ENCODE results near the gene RETN. TPM values are rescaled to one million over a fixed set of nuclear protein-coding genes. Genes with fewer than 3 reads are reported as not detected.
"Not testable (repeated sequence)": the region's sequence is repeated elsewhere in the genome, so short reads cannot be mapped to it uniquely, and the experiment has no call there.

The RETN gene
- total RNA-seq, 1 donor from 2014 or later: 8.5 TPM

DNA sequence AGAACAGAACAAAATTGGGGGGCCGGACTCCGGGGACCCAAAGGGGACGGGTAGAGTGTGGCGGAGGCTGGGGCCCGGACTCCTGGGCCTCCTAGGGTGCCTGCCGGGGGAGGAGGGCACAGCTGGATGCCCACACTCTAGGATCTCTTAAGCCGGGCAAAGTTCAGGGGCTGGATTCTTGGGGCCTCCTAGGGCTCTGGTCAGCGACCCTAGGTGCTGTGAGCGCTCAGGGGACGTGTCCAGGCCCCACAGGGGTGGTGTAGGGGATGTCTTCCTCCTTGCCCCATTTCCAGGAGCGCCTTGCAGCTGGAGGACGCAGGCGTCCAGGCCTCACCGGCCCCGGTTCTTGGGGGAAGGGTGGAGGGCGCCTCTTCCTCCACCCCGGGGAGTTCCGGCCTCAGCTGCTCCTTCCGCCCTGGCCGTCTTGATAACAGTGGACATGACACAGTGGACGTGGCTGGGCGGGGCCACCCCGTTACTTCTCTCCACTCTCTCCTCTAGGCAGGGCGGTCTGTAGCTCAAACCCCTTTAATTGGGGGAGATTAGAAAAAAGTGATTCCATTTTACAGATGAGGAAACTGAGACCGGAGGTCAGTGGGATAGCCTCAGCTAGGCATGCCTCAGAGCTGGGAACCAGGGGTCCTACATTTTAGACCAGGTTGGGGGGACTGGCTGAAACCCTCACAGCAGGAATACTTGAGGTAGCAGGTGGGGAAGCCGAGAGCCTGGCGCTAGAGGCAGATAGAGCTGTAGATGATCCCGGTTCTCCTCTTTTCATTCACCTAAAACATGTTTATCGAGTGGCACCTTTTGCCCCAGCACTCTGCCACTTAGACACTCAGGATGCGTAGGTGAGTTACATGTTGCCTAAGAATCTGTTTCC is 31.2 kb upstream of the RETN start:
- DNase-seq: no peak

DNA sequence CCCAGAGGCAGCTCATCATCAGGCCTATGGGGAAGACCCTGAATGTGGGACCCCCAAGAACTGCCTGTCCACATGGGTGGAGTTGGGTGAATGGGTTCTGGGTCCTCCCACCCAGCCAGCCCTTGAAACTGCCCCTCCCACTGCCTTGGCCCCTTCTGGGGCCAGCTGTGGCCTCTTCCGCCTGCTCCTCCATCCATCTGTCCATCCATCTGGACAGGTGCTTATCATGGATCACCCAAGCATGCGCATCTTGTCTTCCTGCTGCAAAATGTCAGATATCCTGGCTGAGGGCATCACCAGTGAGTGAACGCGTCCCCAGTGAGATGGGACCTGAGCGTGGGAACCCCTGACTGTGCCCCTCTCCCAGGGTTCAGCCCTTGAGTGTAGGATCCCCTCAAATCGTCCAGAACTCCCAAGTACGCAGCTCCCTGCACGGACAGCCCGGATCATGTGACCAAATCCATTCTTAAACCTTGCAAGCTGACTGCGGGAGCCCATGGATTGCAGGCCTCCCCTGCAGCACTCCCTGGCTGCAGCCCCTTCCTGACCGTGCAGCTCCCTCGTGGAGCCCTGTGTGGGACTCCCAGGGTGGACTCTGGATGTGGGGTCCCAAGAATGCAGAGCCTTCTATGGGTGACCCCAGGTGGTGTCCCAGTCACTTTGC is 29.9 kb upstream of the RETN start:
- no peak for DNase-seq

DNA sequence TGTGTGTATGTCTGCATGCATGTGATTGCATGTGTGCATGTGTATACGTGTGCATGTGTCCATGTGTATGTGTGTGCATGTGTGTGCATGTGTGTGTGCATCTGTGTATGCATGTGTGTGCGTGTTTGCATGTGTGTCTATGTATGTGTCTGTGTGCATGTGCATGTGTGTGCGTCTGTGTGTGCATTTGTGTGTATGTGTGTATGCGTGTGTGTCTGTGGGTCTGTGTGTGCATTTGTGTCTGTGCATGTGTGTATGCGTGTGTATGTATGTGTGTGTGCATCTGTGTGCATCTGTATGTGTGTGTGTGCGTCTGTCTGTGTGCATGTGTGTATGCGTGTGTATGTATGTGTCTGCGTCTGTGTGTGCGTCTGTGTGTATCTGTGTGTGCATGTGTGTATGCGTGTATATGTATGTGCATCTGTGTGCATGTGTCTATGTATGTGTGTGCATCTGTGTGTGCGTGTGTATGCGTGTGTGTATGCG is 28.9 kb upstream of the RETN start:
- DNase-seq: no peak

DNA sequence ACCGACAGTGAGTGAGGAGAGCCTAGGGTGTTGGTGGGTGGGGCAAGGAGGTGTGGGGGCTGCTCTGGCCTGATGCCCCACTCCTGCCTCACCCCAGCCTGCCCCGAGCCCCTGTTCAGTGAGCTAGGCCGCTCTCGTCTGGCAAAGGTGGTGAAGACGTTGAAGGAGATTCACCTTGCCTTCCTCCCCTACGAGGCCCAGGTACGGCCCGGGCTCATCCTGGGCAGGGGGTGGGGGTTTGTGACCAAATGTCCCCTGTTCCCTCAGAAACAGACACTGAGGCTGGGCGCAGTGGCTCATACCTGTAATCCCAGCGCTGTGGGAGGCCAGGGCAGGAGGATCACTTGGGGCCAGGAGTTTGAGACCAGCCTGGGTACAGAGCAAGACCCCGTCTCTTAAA is 28.0 kb upstream of the RETN start:
- no peak for DNase-seq

DNA sequence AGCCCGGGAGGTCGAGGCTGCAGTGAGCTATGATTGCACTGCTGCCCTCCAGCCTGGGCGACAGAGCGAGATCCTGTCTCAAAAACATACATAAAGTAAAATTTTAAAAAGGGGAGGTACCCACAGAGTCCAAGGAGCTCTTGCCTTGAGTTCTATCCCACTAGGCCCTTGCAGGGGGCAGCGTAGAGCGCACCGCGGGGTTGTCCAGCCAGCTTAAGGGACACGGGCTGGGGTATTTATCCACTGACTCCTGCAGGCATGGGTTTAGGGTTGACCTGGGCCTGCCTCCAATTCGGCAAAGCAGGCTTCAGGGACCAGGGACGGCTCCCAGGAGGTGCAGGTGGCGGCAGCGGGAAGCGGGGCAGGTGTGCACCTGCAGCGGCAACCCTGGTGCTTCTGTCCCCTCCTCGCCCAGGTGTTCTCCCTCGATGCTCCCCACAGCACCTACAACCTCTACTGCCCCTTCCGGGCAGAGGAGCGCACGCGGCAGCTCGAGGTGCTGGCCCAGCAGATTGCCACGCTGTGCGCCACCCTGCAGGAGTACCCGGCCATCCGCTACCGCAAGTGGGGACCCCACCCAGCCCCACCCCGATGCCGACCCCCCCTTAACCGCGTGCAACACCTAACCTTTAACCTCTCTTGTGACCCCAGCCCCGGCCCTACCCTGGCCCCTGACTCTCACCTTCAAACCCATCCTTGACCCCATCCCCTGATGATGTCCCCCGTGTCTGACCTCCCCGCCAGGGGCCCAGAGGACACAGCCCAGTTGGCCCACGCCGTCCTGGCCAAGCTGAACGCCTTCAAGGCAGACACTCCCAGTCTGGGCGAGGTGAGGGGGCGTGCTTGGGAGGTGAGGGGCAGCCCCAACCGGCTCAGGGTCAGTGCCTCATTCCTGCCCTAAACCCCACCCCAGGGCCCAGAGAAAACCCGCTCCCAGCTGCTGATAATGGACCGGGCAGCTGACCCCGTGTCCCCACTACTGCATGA is 27.3 kb upstream of the RETN start:
- DNase-seq: no peak

DNA sequence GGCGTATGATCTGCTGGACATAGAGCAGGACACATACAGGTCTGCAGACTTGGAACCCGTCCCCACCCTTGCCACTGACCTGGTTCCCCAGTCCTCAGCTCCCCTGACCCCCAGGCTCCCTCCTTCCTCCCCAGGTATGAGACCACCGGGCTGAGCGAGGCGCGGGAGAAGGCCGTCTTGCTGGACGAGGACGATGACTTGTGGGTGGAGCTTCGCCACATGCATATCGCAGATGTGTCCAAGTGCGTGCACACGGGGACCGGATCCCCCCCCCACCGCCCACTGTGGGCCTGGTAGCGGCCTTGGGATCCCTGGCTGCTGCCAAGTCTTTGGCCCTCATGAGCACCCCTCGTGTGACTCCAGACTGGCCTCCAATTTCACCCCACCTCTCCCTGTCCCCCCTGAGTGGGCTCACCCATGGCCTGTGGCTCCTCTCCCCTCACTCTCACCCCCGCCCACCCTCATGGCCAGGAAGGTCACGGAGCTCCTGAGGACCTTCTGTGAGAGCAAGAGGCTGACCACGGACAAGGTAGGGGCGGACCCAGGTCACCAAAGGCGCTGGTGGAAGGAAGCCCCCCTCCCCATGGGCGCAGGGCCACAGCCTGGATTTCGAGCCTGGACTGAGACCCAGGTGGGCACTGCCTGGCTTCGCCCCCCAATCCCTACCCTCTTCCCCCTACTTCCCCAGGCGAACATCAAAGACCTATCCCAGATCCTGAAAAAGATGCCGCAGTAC is 26.4 kb upstream of the RETN start:
- DNase-seq: no peak

DNA sequence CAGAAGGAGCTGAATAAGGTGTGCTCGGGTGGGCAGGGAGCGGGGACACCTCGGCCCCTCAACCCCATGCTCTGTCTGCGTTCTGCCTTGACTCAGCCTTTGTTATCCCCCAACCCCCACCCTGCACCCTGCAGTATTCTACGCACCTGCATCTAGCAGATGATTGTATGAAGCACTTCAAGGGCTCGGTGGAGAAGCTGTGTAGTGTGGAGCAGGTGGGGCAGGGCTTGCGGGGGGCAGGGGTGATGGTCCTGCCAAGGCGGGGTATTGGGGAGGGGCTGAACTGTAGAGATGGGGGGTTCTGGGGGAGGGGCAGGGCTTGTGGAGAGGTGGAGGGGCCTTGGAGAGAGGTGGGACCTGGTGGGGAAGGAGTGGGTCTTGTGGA is 25.8 kb upstream of the RETN start:
- no peak for DNase-seq

DNA sequence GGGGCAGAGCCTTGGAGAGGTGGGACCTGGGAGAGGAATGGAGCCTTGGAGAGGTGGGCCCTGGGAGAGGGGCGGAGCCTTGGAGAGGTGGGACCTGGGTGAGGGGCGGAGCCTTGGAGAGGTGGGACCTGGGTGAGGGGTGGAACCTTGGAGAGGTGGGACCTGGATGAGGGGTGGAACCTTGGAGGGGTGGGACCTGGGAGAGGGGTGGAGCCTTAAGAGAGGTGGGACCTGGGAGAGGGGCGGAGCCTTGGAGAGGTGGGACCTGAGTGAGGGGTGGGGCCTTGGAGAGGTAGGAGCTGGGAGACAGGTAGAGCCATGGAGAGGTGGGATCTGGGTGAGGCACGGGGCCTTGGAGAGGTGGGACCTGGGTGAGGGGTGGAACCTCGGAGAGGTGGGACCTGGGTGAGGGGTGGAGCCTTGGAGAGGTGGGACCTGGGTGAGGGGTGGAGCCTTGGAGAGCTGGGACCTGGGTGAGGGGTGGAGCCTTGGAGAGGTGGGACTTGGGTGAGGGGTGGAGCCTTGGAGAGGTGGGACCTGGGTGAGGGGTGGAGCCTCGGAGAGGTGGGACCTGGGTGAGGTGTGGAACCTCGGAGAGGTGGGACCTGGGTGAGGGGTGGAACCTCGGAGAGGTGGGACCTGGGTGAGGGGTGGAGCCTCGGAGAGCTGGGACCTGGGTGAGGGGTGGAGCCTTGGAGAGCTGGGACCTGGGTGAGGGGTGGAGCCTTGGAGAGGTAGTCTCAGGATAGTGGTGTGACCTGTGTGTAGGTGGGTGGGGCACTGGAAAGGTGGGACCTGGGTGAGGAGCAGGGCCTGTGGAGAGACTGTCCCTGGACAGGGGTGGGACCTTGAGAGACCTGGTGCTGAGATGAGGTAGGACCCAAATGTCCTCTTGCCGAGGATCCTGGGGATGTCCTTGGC is 25.0 kb upstream of the RETN start:
- not testable (repeated sequence) for DNase-seq

DNA sequence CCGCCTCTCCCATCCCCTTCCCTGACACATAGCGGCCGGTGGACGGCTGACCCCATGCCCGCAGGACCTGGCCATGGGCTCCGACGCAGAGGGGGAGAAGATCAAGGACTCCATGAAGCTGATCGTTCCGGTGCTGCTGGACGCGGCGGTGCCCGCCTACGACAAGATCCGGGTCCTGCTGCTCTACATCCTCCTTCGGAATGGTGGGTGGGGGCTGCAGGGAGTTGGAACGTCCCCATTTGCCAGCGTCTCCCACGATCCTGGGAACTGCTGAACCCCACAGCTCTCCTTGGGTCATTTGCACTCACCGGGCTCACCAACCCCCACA is 24.3 kb upstream of the RETN start:
- DNase-seq: no peak

DNA sequence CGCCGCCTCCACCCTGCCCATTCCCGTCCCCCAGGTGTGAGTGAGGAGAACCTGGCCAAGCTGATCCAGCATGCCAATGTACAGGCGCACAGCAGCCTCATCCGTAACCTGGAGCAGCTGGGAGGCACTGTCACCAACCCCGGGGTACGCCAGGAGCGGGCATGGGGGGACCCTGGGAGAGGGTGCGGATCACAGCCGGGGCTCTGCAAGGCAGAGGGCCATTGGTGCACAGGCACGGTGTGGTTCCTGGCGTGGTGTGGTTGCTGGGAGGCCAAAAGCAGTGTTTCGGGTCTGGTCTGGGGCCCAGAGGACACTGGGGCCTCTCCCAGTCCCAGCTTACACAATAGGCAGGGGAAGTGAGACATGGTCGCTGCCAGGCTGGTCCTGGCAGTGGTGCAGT is 23.7 kb upstream of the RETN start:
- DNase-seq: no peak

DNA sequence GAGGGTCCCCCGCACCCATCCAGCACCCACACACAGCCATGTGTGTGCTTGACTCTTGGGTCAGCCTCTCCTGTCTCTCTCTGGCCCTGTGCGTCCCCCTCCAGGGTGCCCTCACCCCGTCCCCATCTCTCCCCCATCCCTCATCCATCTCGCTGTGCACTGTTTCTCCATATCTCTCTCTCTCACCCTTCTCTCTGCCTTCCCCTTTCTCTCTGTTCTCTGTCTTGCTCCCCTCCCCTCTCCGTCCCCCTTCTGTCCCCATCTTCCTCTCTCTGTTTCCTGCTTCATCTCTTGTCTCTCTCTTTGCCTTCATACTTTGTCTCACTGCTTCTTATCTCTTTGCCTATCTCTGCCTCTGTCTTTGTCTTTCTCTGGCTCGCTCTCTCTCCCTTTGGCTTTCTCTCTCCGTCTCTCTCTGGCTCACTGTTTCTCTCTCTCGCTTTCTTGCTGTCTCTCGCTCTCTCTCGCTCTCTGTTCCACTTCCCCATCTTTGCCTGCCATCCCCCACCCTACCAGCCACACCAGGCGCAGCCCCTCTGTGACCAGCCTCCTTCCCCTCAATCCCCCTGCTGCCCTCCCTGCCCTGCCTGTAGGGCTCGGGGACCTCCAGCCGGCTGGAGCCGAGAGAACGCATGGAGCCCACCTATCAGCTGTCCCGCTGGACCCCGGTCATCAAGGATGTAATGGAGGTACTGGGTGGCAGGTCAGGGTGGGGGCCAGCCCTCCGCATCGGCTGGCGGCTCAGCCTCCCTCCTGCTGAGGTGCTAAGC is 23.0 kb upstream of the RETN start:
- no peak for DNase-seq

DNA sequence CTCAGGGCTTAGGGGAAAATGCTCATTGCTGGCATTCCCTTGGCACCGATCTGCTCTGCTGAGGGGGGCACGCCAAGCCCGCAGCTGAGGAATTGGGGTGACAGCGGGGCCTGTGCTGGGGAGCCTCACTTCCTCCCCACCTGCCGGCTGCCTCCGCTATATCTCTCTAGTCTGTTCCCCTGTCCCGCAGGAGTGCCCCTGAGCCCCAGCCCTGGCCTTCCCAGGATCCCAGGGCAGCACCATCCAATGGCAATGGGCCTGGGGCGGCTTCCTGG is 22.5 kb upstream of the RETN start:
- no peak for DNase-seq

DNA sequence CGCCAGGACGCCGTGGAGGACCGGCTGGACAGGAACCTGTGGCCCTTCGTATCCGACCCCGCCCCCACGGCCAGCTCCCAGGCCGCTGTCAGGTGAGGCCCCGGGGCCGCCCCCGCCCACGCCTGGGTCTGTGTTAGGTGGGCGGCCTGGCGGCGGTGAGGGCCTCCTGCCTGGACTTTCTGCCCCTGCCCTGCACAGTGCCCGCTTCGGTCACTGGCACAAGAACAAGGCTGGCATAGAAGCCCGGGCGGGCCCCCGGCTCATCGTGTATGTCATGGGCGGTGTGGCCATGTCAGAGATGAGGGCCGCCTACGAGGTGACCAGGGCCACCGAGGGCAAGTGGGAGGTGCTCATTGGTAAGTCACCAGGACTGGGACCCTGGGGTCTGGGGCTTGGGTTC is 21.7 kb upstream of the RETN start:
- DNase-seq: no peak

DNA sequence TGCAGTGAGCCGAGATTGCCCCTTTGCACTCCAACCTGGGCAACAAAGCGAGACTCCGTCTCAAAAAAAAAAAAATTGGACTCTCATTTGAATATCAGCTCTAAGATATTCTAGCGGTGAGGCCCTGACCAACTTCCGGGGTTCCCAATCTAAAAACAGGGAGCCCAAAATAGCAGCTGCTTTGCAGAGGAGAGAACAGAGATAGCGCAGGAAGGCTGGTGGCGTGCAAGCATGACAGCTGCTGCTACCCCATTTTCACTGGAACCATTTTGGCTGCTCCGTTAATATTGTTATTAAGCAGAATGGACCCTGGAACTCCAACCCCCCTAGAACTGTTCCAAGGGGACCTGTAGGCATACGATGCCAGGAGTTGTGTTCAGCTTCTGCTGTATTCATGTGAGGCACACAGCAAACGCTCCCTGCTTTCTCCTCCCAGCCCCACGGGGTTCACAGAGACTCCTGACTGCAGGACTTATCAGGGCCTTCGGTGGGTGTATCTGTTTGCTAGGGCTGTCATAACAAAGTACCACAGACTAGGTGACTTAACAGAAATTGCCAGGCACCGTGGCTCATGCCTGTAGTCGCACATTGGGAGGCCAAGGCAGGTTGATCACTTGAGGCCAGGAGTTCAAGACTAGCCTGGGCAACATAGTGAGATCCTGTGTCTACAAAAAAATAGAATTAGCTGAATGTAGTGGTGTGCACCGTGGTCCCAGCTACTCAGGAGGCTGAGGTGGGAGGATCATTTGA is 20.4 kb upstream of the RETN start:
- DNase-seq: no peak

DNA sequence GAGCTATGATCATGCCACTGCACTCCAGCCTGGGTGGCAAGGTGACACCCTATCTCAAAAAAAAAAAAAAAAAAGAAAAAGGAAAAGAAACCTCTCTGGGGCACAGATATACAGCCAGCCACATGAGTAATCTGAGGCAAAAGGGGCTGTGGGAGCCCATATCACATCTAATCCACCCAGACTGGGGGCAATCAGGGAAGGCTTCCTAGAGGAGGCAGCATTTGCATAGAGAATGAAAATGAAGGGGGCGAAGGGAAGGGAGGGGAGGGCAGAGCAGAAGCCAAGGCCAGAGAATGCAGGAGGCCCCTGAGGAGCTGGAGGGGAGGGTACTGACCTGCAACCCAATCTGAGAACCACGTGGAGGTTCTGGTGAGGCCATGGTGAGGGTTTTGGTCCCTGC is 18.7 kb upstream of the RETN start:
- DNase-seq: no peak

DNA sequence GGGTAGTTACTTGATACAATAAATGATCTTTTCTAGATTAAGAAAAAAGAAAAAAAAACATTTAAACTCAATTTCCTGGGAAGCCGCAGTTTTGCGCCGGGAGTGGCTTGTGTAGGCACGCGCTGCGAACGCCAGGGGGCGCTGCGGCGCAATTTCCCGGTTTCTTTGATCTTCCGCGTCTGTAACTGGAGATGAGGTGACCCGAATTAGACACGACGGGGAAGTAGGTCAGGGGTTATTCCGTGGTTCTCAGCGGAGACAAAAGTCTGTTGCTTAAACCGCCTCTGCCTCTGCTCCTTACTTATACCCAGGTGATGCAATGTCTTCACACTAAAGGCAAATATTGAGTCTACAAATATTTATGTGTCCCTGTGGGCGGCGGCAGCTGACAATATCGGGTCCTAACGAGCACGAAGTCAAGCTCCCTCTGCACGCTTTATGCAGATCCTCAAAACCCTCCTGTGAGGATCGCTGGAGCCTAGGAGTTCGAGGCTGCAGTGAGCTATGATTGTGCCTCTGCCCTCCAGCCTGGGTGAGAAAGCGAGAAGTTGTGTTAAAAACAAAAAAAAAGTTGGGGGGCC is 16.7 kb upstream of the RETN start:
- DNase-seq: peak; percentile 79

DNA sequence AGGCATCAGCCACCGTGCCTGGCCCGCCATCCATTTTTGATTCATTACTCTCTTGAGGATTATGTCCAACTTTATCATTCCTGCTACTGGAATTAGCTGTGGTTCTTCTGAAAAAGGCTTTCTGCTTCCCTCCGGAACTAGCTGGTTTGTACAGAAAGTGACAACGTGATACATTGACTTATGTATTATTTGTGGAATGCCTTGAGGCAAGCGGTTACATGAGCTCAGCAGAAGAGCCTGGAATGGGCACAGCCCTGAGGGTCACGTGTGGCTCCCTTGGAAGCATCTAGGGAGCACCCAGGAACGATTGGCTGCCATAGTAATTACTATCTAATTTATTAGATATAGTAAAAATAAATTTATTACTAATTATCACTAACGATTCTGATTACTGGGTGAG is 14.4 kb upstream of the RETN start:
- DNase-seq: no peak

DNA sequence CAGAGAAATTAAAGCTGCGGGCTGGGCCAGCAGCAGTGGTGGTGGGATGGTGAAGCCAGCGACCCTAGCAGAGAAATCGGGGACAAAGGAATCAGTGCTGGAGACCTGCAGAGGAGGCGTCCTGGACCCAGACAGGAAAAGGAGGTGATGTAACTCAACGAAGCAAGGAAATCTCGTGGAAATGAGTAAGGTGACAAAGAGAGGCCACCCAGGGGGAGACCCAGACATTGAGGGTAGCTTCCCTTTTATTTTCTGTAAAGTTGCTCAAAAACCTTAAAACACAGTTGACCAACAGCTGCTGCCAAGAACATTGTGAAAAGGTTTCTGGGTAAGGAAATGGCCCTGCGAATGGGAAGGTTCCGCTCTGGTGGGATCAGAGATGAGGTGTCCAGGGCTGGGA is 13.3 kb upstream of the RETN start:
- no peak for DNase-seq

DNA sequence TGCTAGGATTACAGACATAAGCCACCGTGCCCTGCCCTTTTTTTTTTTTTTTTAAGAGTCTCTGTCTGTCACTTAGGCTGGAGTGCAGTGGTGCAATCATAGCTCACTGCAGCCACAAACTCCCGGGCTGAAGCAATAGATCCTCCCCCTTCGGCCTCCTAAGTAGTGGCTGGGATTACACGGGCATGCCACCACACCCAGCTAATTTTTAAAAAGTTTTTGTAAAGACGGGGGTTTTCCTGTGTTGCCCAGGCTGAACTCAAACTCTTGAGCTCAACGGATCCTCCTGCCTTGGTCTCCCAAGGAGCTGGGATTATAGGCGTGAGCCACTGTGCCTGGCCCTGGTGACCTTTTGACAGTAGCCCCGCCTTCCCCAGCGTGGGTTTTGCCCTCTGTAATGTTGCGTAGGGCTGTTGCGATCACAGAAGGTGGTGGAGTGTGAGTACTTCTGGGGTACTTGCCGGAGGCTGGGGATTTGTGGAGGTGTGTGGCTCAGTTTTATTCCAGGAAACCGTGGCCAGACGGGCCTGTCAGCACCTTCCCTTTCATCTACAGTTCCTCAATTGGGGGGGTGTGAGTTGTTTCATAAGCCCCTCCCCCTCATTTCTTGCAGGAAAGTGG is 11.6 kb upstream of the RETN start:
- DNase-seq: no peak
